GM23338 (cell line): Measurements from ENCODE around the gene FLNB. TPM values are rescaled to one million over a fixed set of nuclear protein-coding genes. Genes with fewer than 3 reads are reported as not detected.

ENCODE experiments used
- ATAC-seq: fragments of 200-7000 bp; cut with Tn5 transposase; 3 replicates; pipeline ENCODE4 v1.9.1; 2020
- DNase-seq: peaks from one replicate; pipeline ENCODE4 v3.0.0-alpha.2; 2015; ENCODE audit warnings: low spot score
- H2AFZ ChIP-seq: fragments of 200-600 bp; sonication (generic); 2 replicates; pipeline ENCODE4 v1.8.0; 2016; ENCODE audit warnings: antibody characterized with exemption, mild to moderate bottlenecking, moderate library complexity
- H3F3A ChIP-seq: fragments of 200-600 bp; sonication (generic); replicated peaks from 2 replicates; pipeline ENCODE4 v1.8.0; 2017; ENCODE audit warnings: antibody characterized with exemption, mixed run types, low read depth
- H3K27ac ChIP-seq: fragments of 200-600 bp; sonication (generic); 2 replicates; pipeline ENCODE4 v1.6.1; 2016; ENCODE audit warnings: low read depth
- H3K27me3 ChIP-seq: fragments of 200-600 bp; sonication (generic); 2 replicates; pipeline ENCODE4 v1.8.0; 2016; ENCODE audit warnings: mild to moderate bottlenecking, mixed run types, moderate library complexity; ENCODE audit not compliant: insufficient read depth
- H3K36me3 ChIP-seq: fragments of 200-600 bp; sonication (generic); 2 replicates; pipeline ENCODE4 v1.8.0; 2016; ENCODE audit warnings: mild to moderate bottlenecking; ENCODE audit not compliant: insufficient read depth
- H3K4me1 ChIP-seq: fragments of 200-600 bp; sonication (generic); 2 replicates; pipeline ENCODE4 v1.8.0; 2016; ENCODE audit warnings: mild to moderate bottlenecking, moderate library complexity; ENCODE audit not compliant: insufficient read depth
- H3K4me2 ChIP-seq: fragments of 200-600 bp; sonication (generic); 2 replicates; pipeline ENCODE4 v1.7.1; 2017; ENCODE audit warnings: mixed run types
- H3K4me3 ChIP-seq: fragments of 200-600 bp; sonication (generic); 2 replicates; pipeline ENCODE4 v1.6.1; 2016; ENCODE audit warnings: mixed run types
- H3K79me2 ChIP-seq: fragments of 200-600 bp; sonication (generic); replicated peaks from 2 replicates; pipeline ENCODE4 v1.8.0; 2017; ENCODE audit warnings: mild to moderate bottlenecking; ENCODE audit not compliant: insufficient read depth
- H3K9me2 ChIP-seq: fragments of 200-600 bp; sonication (generic); 2 replicates; pipeline ENCODE4 v1.8.0; 2017; ENCODE audit not compliant: insufficient read depth
- H4K20me1 ChIP-seq: fragments of 200-600 bp; sonication (generic); replicated peaks from 2 replicates; pipeline ENCODE4 v1.8.0; 2017; ENCODE audit warnings: mild to moderate bottlenecking; ENCODE audit not compliant: insufficient read depth
- H3K27ac Mint-ChIP-seq: 2 replicates; pipeline ENCODE4 v1.8.0; 2020; ENCODE audit warnings: inconsistent platforms, mild to moderate bottlenecking, moderate library complexity, mixed read lengths
- H3K27me3 Mint-ChIP-seq: 3 replicates; pipeline ENCODE4 v1.8.0; 2022; ENCODE audit warnings: low read depth, mild to moderate bottlenecking, moderate library complexity, mixed read lengths, inconsistent platforms; ENCODE audit not compliant: insufficient read depth, poor library complexity
- H3K36me3 Mint-ChIP-seq: 3 replicates; pipeline ENCODE4 v1.8.0; 2021; ENCODE audit warnings: low read depth, mild to moderate bottlenecking, inconsistent platforms, moderate library complexity, mixed read lengths
- H3K4me1 Mint-ChIP-seq: 3 replicates; pipeline ENCODE4 v1.8.0; 2020; ENCODE audit warnings: mild to moderate bottlenecking, inconsistent platforms, mixed read lengths
- H3K4me3 Mint-ChIP-seq: 3 replicates; pipeline ENCODE4 v1.8.0; 2021; ENCODE audit warnings: moderate library complexity, mild to moderate bottlenecking, inconsistent platforms, mixed read lengths
- H3K9me3 Mint-ChIP-seq: 3 replicates; pipeline ENCODE4 v1.8.0; 2020; ENCODE audit warnings: moderate library complexity, mild to moderate bottlenecking, inconsistent platforms, mixed read lengths
- CREB1 ChIP-seq: fragments of 250-450 bp; sonication (Bioruptor Pico); IDR thresholded peaks from 2 replicates; pipeline ENCODE4 v1.5.0; 2020; ENCODE audit warnings: low read depth, mild to moderate bottlenecking, moderate library complexity
- EZH2 ChIP-seq: fragments of 200-600 bp; sonication (generic); IDR thresholded peaks from one replicate; pipeline ENCODE4 v1.8.0; 2017; ENCODE audit warnings: antibody characterized with exemption, mild to moderate bottlenecking, low read depth; ENCODE audit not compliant: unreplicated experiment
- POLR2AphosphoS5 ChIP-seq: IDR thresholded peaks from 2 replicates; pipeline ENCODE4 v1.6.1; 2016; ENCODE audit warnings: antibody characterized with exemption, low read depth
- ZNF462 ChIP-seq: fragments of 250-450 bp; sonication (Bioruptor Pico); IDR thresholded peaks from 2 replicates; pipeline ENCODE4 v1.5.0; 2020; ENCODE audit warnings: mild to moderate bottlenecking, moderate library complexity
- polyA plus RNA-seq: library from polyadenylated mRNA; unstranded; fragments of >200 nt; fragmentation: Nextera tagmentation; extraction: Ambion mirVana; gene quantifications from 2 replicates; pipeline ENCODE4 v1.2.1, GENCODE V29; 2016
- total RNA-seq: library from RNA; depleted of rRNA; stranded (reverse); fragments of >200 nt; shearing (Covaris generic); gene quantifications from 2 replicates; pipeline ENCODE4 v1.2.3, GENCODE V29; 2014
- TF ChIP-seq, protein P1 (sequence below): IDR thresholded peaks from one replicate; pipeline ENCODE4 v1.6.1; 2018; ENCODE audit warnings: antibody characterized with exemption; ENCODE audit not compliant: unreplicated experiment

Gene FLNB
- total and polyA plus RNA-seq, 2 experiments from 2014 or later, result 39.7 to 179 TPM

GRCh38 chr3:57985984-57986246, 22.3 kb upstream of the FLNB start:
- DNase-seq (no peak), ATAC-seq (no peak)
- Mint-ChIP-seq H3K4me3 (no peak overlapping the region), H3K27me3 (peaks cover 2% of the 10 kb centered on the region), H3K36me3 (no peaks in the 10 kb centered on the region), H3K4me1 (peaks cover 9% of the 10 kb centered on the region; the same call in 2 of the 3 replicates), H3K9me3 (peaks cover 3% of the 10 kb centered on the region; the same call in 1 of the 3 replicates), H3K27ac (no peak overlapping the region)
- peak overlapping the region; percentile 18; the same call in 1 of the 2 replicates for H2AFZ ChIP-seq
- H3K36me3 ChIP-seq, result no peaks in the 10 kb centered on the region
- no peaks in the 10 kb centered on the region for H3K4me1 ChIP-seq
- no peaks in the 10 kb centered on the region for H3F3A ChIP-seq
- H4K20me1 ChIP-seq, result no peaks in the 10 kb centered on the region
- no peaks in the 10 kb centered on the region for H3K79me2 ChIP-seq
- H3K27ac ChIP-seq, result no peak overlapping the region
- no peaks in the 10 kb centered on the region for H3K9me2 ChIP-seq
- H3K4me2 ChIP-seq, result no peak overlapping the region
- H3K4me3 ChIP-seq, result no peak overlapping the region
- H3K27me3 ChIP-seq, result no peaks in the 10 kb centered on the region
- TF ChIP-seq POLR2AphosphoS5 (no peak), ZNF462 (CRISPR knock-in tag) (no peak), CREB1 (no peak), EZH2 (no peak)
- TF ChIP-seq, protein P1, sequence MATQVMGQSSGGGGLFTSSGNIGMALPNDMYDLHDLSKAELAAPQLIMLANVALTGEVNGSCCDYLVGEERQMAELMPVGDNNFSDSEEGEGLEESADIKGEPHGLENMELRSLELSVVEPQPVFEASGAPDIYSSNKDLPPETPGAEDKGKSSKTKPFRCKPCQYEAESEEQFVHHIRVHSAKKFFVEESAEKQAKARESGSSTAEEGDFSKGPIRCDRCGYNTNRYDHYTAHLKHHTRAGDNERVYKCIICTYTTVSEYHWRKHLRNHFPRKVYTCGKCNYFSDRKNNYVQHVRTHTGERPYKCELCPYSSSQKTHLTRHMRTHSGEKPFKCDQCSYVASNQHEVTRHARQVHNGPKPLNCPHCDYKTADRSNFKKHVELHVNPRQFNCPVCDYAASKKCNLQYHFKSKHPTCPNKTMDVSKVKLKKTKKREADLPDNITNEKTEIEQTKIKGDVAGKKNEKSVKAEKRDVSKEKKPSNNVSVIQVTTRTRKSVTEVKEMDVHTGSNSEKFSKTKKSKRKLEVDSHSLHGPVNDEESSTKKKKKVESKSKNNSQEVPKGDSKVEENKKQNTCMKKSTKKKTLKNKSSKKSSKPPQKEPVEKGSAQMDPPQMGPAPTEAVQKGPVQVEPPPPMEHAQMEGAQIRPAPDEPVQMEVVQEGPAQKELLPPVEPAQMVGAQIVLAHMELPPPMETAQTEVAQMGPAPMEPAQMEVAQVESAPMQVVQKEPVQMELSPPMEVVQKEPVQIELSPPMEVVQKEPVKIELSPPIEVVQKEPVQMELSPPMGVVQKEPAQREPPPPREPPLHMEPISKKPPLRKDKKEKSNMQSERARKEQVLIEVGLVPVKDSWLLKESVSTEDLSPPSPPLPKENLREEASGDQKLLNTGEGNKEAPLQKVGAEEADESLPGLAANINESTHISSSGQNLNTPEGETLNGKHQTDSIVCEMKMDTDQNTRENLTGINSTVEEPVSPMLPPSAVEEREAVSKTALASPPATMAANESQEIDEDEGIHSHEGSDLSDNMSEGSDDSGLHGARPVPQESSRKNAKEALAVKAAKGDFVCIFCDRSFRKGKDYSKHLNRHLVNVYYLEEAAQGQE, result no peak
